GM12864 (cell line): ENCODE results near the gene FTCD.

Source experiments
- DNase-seq: peaks from one replicate; pipeline ENCODE4 v3.0.0-alpha.2; 2011; ENCODE audit warnings: low read depth
- H3K4me3 ChIP-seq: 2 replicates; pipeline ENCODE4 v1.5.1; 2011; ENCODE audit warnings: mild to moderate bottlenecking, low read depth, low read length, control low read depth
- CTCF ChIP-seq: IDR thresholded peaks from 2 replicates; pipeline ENCODE4 v1.5.1; 2011; ENCODE audit warnings: low read depth, mild to moderate bottlenecking, moderate library complexity, low read length, control low read depth, inconsistent platforms; ENCODE audit errors: missing control alignments

The FTCD gene

DNA sequence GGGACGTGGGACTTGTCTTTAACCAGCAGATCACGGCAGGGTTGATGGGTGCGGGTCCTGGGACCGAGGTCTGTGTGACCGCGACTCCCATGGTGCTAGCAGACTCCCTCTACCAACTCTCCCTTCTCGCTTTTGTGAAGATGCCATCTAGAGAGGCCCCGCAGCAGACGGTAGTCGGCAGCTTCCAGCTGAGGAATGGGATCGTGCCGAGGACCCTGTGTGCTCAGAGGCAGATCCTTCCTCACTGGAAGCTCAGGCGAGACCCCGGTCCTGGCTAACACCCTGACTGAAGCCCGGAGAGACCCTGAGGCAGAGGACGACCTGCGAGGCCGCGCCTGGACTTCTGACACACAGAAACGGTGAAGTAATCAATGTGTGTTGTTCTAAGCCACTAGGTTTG, 41.4 kb upstream of the FTCD start:
- no peak for DNase-seq
- TF ChIP-seq CTCF, result no peak
- H3K4me3 ChIP-seq, result no peak overlapping the region

DNA sequence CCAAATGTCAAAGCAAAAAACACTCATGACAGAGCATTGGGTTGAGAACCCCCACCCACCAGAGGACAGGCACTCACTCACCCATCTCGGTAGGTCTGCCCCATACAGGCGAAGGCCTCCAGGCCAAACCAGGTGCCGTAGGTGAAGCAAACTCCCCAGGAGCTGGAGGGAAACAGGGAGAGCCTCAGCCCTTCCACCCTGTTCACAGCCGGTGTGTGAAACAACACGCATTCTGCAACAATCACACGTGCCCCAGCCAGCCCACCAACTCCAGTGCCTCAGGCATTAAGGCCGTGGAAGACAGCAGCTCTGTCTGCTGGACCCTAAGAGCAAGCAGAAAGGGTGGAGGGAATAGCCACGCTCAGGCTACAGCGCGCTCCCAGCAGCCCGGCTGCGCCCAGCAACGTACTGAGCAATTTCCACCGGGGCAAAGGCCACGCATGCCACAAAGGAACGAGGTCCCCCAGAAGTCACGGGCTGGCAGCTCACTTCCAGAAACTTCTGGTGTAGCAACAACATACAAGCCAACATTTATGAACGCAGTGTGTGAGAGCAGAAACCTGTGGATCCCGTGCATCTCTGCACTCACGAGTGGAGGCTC, 40.3 kb upstream of the FTCD start:
- DNase-seq, result no peak
- H3K4me3 ChIP-seq, result no peak overlapping the region

GRCh38 chr21:46194374-46195334, 39.3 kb upstream of the FTCD start:
- no peak for TF ChIP-seq CTCF
- DNase-seq, result no peak
- H3K4me3 ChIP-seq, result no peak overlapping the region

More for the DNA sequence above, 40.3 kb upstream of the FTCD start:
- no peak for TF ChIP-seq CTCF

GRCh38 chr21:46193829-46194373, 38.5 kb upstream of the FTCD start:
- H3K4me3 ChIP-seq, result no peak overlapping the region
- no peak for DNase-seq
- no peak for TF ChIP-seq CTCF

DNA sequence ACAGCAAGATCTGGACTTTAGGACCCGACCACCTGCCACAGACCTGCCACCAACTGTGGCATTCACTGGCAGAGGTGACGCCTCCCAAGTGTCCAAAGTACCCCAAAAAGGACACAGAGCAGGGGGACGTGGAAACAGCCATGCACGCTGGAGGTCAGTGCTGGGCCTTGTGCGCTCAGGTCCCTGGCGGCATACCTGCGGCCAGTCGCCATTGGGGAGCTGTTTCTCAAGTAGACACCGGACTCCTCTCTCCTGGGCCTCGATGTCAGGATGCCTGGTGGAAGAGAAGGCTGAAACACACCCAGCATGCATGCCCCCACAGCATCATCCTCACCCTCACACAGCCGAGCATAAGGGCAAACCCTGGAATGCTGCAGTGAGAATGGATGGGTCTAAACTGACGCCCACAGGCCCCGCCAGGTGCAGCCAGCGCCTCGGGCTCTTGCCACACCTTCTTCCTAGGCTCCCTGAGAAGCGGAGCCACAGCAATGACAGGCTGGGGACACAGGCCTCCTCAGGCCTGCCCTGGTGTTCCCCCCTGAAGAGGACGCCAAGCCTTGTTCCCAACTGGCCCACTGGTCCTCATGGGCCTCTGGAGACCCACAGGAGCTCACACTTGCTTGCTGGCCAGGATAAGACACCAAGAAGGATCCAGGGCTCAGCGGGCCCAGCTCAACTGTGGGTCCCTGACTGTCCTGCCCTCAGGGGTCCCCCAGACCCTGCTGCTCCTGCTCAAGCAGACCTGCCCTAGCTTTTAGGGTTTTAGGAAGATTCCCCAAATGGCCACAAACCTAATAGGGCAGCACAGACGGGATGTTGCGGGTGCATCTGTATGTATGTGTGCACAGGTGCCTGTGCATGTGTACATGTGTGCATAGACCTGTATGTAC, 36.6 kb upstream of the FTCD start:
- no peak overlapping the region for H3K4me3 ChIP-seq
- DNase-seq, result no peak
- TF ChIP-seq CTCF, result no peak

DNA sequence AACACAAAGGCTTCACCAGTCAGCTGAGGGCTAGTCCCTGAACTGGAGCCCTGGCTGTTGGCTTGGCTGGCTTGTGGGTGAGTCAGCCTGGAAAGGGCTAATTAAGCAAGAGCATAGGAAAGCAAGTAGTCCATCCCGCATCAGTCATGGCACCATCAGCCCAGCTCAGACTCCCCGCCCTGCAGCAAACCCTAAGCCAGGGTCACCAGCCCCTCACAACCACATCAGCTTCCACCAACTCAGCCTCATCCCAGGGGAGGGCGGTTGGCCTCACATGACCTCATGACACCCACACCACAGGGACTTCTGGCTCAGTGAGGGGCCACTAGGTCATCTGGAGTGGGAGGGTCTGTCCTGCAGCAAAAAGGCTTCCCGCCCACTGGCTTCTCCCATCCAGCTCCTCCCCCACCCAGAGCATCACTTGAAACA, 35.9 kb upstream of the FTCD start:
- no peak overlapping the region for H3K4me3 ChIP-seq
- DNase-seq, result no peak
- TF ChIP-seq CTCF, result no peak
